Measurements from ENCODE around the gene DOCK3. TPM values are rescaled to one million over a fixed set of nuclear protein-coding genes. Genes with fewer than 3 reads are reported as not detected.

The DOCK3 gene
- total and polyA plus RNA-seq, 2 donors (not counting 3 experiments of a cell fraction or from before 2014, with no cell fraction given): 0.08 to 0.13 TPM

DNA sequence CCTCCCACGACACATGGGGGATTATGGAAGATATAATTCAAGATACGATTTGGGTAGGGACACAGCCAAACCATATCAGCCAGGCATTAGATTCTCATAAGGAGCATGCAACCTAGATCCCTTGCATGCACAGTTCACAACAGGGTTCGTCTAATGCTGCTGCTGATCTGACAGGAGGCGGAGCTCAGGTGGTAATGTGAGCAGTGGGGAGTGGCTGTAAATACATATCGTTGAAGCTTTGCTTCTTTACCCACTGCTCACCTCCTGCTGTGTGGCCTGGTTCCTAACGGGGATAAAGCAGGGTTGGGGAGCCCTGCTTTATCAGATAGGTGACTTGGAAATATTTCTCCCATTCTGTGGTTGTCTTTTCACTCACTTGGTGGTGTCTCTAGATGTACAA lies 14.8 kb downstream of the DOCK3 start:
- H3K9ac ChIP-seq (replicated peaks; ENCODE audit: extremely low read depth, insufficient read depth, low read length): no peak overlapping the region
- H3K79me2 ChIP-seq (ENCODE audit: control insufficient read depth, insufficient read depth, low read length): no peaks in the 10 kb centered on the region
- H3K9me3 ChIP-seq (replicated peaks; ENCODE audit: control insufficient read depth, insufficient read depth, low read length): no peaks in the 10 kb centered on the region
- intact Hi-C loops (cut with micrococcal nuclease) (no loop called here), dilution Hi-C loops (cut with MboI; ENCODE audit: extremely low pct_ligation_motif_present, low sequenced_read_pairs) (no loop called here)
- no peak overlapping the region for H3K4me3 ChIP-seq (replicated peaks in 1 of 3; ENCODE audit: insufficient read depth in 1 of 3, low read depth in 1 of 3, low read length in 3 of 3)
- no peaks in the 10 kb centered on the region for H3K36me3 ChIP-seq (ENCODE audit: control insufficient read depth in 2 of 2, extremely low read depth in 1 of 2, insufficient read depth in 2 of 2, low read length in 2 of 2)
- no peak for TF ChIP-seq JUN (IDR thresholded peaks at IDR 0.05; ENCODE audit: borderline replicate concordance, insufficient read depth, insufficient read length, low read depth)
- FAIRE-seq (no peak), DNase-seq (ENCODE audit: low read depth, low spot score) (no peak)
- POLR2A ChIA-PET: no interaction called here
- no peaks in the 10 kb centered on the region for H4K20me1 ChIP-seq (replicated peaks; ENCODE audit: control insufficient read depth, extremely low read depth, insufficient read depth, low read length)
- H3K4me1 ChIP-seq (ENCODE audit: control insufficient read depth, extremely low read depth, insufficient read depth, low read length): no peaks in the 10 kb centered on the region
- H3K9me1 ChIP-seq (replicated peaks; ENCODE audit: control insufficient read depth, extremely low read depth, insufficient read depth, low read length): no peaks in the 10 kb centered on the region
- H2AFZ ChIP-seq (ENCODE audit: low read depth, low read length): no peak overlapping the region
- BruUV-seq (replicated peaks): no TSS peak
- CTCF ChIA-PET: no interaction called here
- peaks cover 1 to 2% of the 10 kb centered on the region in 2 experiments for H3K27me3 ChIP-seq (ENCODE audit: control insufficient read depth in 2 of 2, insufficient read depth in 2 of 2, low read length in 2 of 2)
- no peak overlapping the region for H3K4me2 ChIP-seq (ENCODE audit: insufficient read depth, low read length)
- no peak overlapping the region for H3K27ac ChIP-seq (ENCODE audit: insufficient read depth, low read depth, low read length)

- Histone ChIP-seq H3K27ac (ENCODE audit: insufficient read depth, low read depth, low read length) (no peak overlapping the region), H3K79me2 (ENCODE audit: control insufficient read depth, insufficient read depth, low read length) (no peaks in the 10 kb centered on the region), H3K9me3 (replicated peaks; ENCODE audit: control insufficient read depth, insufficient read depth, low read length) (no peaks in the 10 kb centered on the region), H3K4me2 (ENCODE audit: insufficient read depth, low read length) (no peak overlapping the region), H4K20me1 (replicated peaks; ENCODE audit: control insufficient read depth, extremely low read depth, insufficient read depth, low read length) (no peaks in the 10 kb centered on the region), H3K27me3 (ENCODE audit: control insufficient read depth in 2 of 2, insufficient read depth in 2 of 2, low read length in 2 of 2) (no peaks in the 10 kb centered on the region), H3K4me3 (replicated peaks in 1 of 3; ENCODE audit: insufficient read depth in 1 of 3, low read depth in 1 of 3, low read length in 3 of 3) (no peak overlapping the region), H3K36me3 (ENCODE audit: control insufficient read depth in 2 of 2, extremely low read depth in 1 of 2, insufficient read depth in 2 of 2, low read length in 2 of 2) (no peaks in the 10 kb centered on the region), H3K9me1 (replicated peaks; ENCODE audit: control insufficient read depth, extremely low read depth, insufficient read depth, low read length) (no peaks in the 10 kb centered on the region), H3K4me1 (ENCODE audit: control insufficient read depth, extremely low read depth, insufficient read depth, low read length) (no peaks in the 10 kb centered on the region), H3K9ac (replicated peaks; ENCODE audit: extremely low read depth, insufficient read depth, low read length) (no peak overlapping the region), H2AFZ (ENCODE audit: low read depth, low read length) (no peak overlapping the region)
- BruUV-seq (replicated peaks): no TSS peak
- TF ChIP-seq POLR2A (IDR thresholded peaks at IDR 0.05; ENCODE audit: low read depth, low read length): no peak
- no peak for TF ChIP-seq MYC (IDR thresholded peaks at IDR 0.05; ENCODE audit: low read depth, low read length)
- no peak for TF ChIP-seq GATA2 (IDR thresholded peaks at IDR 0.05; ENCODE audit: insufficient read depth, insufficient read length, low read depth, low read length)
- TF ChIP-seq POLR2AphosphoS5 (IDR thresholded peaks at IDR 0.05; ENCODE audit: insufficient read depth, low read depth, low read length): no peak
- no peak for TF ChIP-seq MAX (IDR thresholded peaks at IDR 0.05; ENCODE audit: insufficient read depth, insufficient read length)
- no peak for TF ChIP-seq CTCF (IDR thresholded peaks at IDR 0.05; ENCODE audit: extremely low read depth in 1 of 2, insufficient read depth in 1 of 2, low read depth in 1 of 2, low read length in 2 of 2)
- no peak for TF ChIP-seq EZH2 (IDR thresholded peaks at IDR 0.05; ENCODE audit: borderline replicate concordance, low read depth, low read length, severe bottlenecking)
- no peak for TF ChIP-seq JUN (IDR thresholded peaks at IDR 0.05; ENCODE audit: borderline replicate concordance, insufficient read depth, insufficient read length, low read depth)
- no peak for TF ChIP-seq FOS (IDR thresholded peaks at IDR 0.05; ENCODE audit: borderline replicate concordance, insufficient read depth, low read length)
- dilution Hi-C loops (cut with MboI; ENCODE audit: extremely low pct_ligation_motif_present, low sequenced_read_pairs) (no loop called here), intact Hi-C loops (cut with micrococcal nuclease) (no loop called here)
- CTCF ChIA-PET: no interaction called here
- DNase-seq (ENCODE audit: low read depth, low spot score) (no peak), FAIRE-seq (no peak)
- POLR2A ChIA-PET: no interaction called here
Observed at GRCh38 chr3:50695031-50695430, 20.3 kb downstream of the DOCK3 start.

Measured in endothelial cell of umbilical vein (primary cell).